ENCODE measurements around the gene BNIPL. TPM values are rescaled to one million over a fixed set of nuclear protein-coding genes. Genes with fewer than 3 reads are reported as not detected.

Gene BNIPL
- total RNA-seq, 1 experiment from 2014 or later: 1.2 TPM

DNA sequence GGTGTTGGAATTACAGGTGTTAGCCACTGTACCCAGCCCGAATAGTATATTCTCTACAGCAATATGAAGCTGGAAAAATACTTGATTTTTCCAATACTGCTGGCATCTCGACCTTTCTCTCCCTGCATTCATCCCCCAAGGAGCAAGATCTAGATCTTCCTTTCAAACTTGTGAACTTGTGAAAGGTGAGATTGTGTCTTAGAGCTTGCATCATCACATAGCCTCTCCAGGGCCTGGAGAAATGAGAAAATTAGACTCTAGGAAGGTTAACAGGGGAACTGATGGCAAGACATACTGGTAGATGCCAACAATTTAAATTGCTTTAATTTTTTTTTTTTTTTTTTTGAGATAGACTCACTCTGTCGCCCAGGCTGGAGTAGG is 26.1 kb upstream of the BNIPL start:
- peaks cover 13% of the 10 kb centered on the region for H3K23me2 ChIP-seq (ENCODE audit: insufficient read length, low read depth, low read length, poor library complexity, severe bottlenecking)
- no peaks in the 10 kb centered on the region; the same call in 1 of the 2 replicates for H3K27me3 Mint-ChIP-seq (ENCODE audit: low read depth)
- no peak overlapping the region for H3K14ac ChIP-seq (ENCODE audit: insufficient read depth, low read length)
- no peaks in the 10 kb centered on the region; the same call in 1 of the 2 replicates for H3K79me2 ChIP-seq (ENCODE audit: insufficient read depth, low read length)
- no peaks in the 10 kb centered on the region for H3K9me3 ChIP-seq (ENCODE audit: control insufficient read depth, low read depth, low read length)
- TF ChIP-seq, protein P1, sequence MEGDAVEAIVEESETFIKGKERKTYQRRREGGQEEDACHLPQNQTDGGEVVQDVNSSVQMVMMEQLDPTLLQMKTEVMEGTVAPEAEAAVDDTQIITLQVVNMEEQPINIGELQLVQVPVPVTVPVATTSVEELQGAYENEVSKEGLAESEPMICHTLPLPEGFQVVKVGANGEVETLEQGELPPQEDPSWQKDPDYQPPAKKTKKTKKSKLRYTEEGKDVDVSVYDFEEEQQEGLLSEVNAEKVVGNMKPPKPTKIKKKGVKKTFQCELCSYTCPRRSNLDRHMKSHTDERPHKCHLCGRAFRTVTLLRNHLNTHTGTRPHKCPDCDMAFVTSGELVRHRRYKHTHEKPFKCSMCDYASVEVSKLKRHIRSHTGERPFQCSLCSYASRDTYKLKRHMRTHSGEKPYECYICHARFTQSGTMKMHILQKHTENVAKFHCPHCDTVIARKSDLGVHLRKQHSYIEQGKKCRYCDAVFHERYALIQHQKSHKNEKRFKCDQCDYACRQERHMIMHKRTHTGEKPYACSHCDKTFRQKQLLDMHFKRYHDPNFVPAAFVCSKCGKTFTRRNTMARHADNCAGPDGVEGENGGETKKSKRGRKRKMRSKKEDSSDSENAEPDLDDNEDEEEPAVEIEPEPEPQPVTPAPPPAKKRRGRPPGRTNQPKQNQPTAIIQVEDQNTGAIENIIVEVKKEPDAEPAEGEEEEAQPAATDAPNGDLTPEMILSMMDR (conservative IDR thresholded peaks at IDR 0.05): no peak
- no peak overlapping the region for H3T11ph ChIP-seq (ENCODE audit: low read length)
- H3K23ac ChIP-seq (ENCODE audit: insufficient read length, low read depth, low read length): no peak overlapping the region
- H3K27ac Mint-ChIP-seq: no peak overlapping the region
- H3K9me3 Mint-ChIP-seq: no peaks in the 10 kb centered on the region; a peak in 2 of 5 replicates
- no peaks in the 10 kb centered on the region for H3K36me3 Mint-ChIP-seq (ENCODE audit: insufficient read depth in 1 of 3, low read depth in 3 of 3)
- H3K27ac ChIP-seq (ENCODE audit: insufficient read length, low read depth, low read length): no peak overlapping the region
- no peaks in the 10 kb centered on the region for H4K20me1 ChIP-seq (ENCODE audit: control insufficient read depth, insufficient read depth, insufficient read length)
- DNase-seq: no peak
- no peak overlapping the region for H3K18ac ChIP-seq (ENCODE audit: insufficient read length, low read depth, low read length)
- no peak overlapping the region for H3K4ac ChIP-seq (ENCODE audit: low read depth, low read length)
- no peak overlapping the region for H4K8ac ChIP-seq (replicated peaks; ENCODE audit: insufficient read length, low read depth, low read length)
- H3K79me1 ChIP-seq (ENCODE audit: insufficient read depth, low read depth, low read length, poor library complexity, severe bottlenecking): no peaks in the 10 kb centered on the region
- peaks cover 34 to 36% of the 10 kb centered on the region in 2 experiments for H3K4me1 Mint-ChIP-seq
- H2BK15ac ChIP-seq (ENCODE audit: low read depth, low read length): no peak overlapping the region
- no peak overlapping the region for H3K56ac ChIP-seq (ENCODE audit: insufficient read length, low read depth, low read length)
- no peak overlapping the region for H2AFZ ChIP-seq (ENCODE audit: low read length)
- H2AK5ac ChIP-seq (ENCODE audit: insufficient read length, low read length): no peak overlapping the region
- H3K4me3 Mint-ChIP-seq: no peak overlapping the region
- H2BK5ac ChIP-seq (ENCODE audit: insufficient read length, low read length): no peak overlapping the region
- H3K9ac ChIP-seq (ENCODE audit: extremely low read depth, insufficient read length, low read length): no peak overlapping the region
- no peak overlapping the region for H2BK20ac ChIP-seq (ENCODE audit: low read depth, low read length, poor library complexity, severe bottlenecking)
- H4K91ac ChIP-seq (ENCODE audit: insufficient read length, low read depth, low read length): no peak overlapping the region
- no CpG with 5 or more reads among the region's 3 CpGs for WGBS (ENCODE audit: extremely low coverage, insufficient read length, low lambda C conversion rate)
- H3K4me2 ChIP-seq (ENCODE audit: insufficient read depth, insufficient read length, low read length): no peak overlapping the region
- H3K4me1 ChIP-seq (ENCODE audit: insufficient read depth, low read length): peaks cover 5% of the 10 kb centered on the region; the same call in 1 of the 2 replicates
- H4K5ac ChIP-seq (ENCODE audit: insufficient read length, low read depth, low read length): no peak overlapping the region
- no peaks in the 10 kb centered on the region for H3K27me3 ChIP-seq (ENCODE audit: insufficient read depth, low read length)
- H2BK120ac ChIP-seq (ENCODE audit: low read depth, low read length, poor library complexity, severe bottlenecking): no peak overlapping the region
- no peak overlapping the region for H2BK12ac ChIP-seq (ENCODE audit: insufficient read length, low read depth, low read length)

Measured in H9 (cell line).